LNCAP (cell line): ENCODE measurements around the gene GABPB2.

Source experiments
- CTCF ChIP-seq: fragments of 450-650 bp; IDR thresholded peaks from 2 replicates; pipeline ENCODE4 v1.5.1; 2017; ENCODE audit warnings: mild to moderate bottlenecking

GABPB2 gene

DNA sequence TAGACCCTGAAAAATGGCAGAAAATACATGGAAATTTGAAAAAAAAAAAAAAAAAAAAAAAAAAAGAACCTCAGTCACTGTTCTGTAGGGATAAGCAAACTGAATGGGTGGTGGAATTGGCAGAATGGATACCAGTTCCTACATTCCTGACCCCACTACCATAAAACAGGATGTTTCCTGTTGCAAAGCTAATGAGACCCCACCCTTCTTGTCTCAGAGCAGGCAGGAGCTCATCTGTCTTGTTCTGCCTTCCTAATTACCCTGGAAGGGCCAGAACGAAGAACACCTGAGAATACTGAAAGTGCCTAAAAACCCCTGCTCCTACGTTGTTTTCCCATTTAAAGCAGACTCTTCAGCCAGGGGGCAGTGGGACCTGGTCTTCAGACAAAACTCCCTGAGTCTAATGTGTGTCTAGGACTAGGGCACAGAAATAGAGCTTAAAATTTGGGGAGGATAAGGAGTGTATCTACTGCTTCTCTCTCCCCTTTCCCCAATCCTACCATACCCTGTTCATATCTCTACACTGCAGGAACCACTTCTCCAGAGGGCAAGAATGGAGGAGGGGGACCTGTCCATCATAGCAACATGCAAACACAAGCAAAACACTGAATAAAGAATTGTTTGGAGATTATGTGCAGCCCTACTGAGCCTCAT is 19.1 kb upstream of the GABPB2 start:
- no peak for TF ChIP-seq CTCF

- no peak for TF ChIP-seq CTCF
Observed at GRCh38 chr1:151054971-151055547, 15.5 kb upstream of the GABPB2 start.

- no peak for TF ChIP-seq CTCF
Observed at GRCh38 chr1:151055581-151055980, 15.0 kb upstream of the GABPB2 start.

GRCh38 chr1:151056149-151056548 is 14.4 kb upstream of the GABPB2 start:
- no peak for TF ChIP-seq CTCF

- TF ChIP-seq CTCF: no peak
Observed at GRCh38 chr1:151058692-151059091, 11.9 kb upstream of the GABPB2 start.

GRCh38 chr1:151059109-151060006 is 11.2 kb upstream of the GABPB2 start, which contains the start of gene CDC42SE1:
Gene CDC42SE1 (minus strand): TSS chr1:151059622. CDS start chr1:151055730, 3,892 bp downstream.
- peak; percentile 86; the same call in 1 of the 2 replicates for TF ChIP-seq CTCF

DNA sequence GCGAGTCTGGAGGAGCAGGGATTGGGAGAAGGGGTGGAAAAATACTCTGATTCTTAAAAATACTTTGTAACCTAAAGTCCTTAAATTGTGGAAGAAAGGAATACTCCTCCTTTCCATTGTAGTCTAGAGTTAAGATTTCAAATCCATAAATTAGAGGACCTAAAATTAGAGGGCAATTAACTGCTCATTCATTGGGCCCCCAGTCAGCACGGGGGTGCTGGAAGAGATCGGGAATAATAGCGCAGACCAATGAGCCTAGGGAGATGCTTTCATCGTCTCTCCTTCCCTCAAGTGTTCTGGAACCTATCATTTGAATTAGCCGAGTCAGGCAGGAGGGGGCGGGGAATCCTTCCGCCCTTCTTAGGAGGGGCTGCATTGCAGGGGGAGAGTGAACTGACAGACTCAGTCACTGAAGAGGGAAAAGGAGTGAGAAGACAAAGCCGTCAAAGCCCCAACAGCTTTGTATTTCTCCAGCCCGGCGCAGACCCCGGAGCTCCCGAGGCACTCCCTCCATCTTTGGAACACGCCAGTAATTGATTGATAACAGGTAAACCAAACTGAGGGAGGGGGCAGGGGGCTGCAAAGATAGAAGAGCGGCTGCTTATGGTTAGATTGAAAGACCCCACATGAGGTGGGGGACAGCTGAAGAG is 10.4 kb upstream of the GABPB2 start, which contains the start of gene MLLT11:
Gene MLLT11, plus strand, starts transcription at position 391 of the 650 bp plus-strand sequence. CDS start 6,828 bp downstream, outside the sequence.
- TF ChIP-seq CTCF: no peak
